HFF-Myc (cell line): Measurements from ENCODE around the gene MIS18BP1.

Experiments used
- DNase-seq: peaks from one replicate; pipeline ENCODE4 v3.0.0-alpha.2; 2011; ENCODE audit warnings: low read depth; ENCODE audit errors: extremely low read depth
- H3K4me3 ChIP-seq: replicated peaks from 2 replicates; pipeline ENCODE4 v1.5.1; 2011; ENCODE audit warnings: low read depth, mild to moderate bottlenecking, control low read depth, low read length
- TF ChIP-seq, protein P1 (sequence below): IDR thresholded peaks from 2 replicates; pipeline ENCODE4 v1.5.1; 2012; ENCODE audit warnings: mild to moderate bottlenecking, low read depth, low read length, control low read depth; ENCODE audit errors: missing control alignments

The MIS18BP1 gene

GRCh38 chr14:45194964-45195363, 58.0 kb downstream of the MIS18BP1 start:
- H3K4me3 ChIP-seq = no peak overlapping the region
- TF ChIP-seq, protein P1, sequence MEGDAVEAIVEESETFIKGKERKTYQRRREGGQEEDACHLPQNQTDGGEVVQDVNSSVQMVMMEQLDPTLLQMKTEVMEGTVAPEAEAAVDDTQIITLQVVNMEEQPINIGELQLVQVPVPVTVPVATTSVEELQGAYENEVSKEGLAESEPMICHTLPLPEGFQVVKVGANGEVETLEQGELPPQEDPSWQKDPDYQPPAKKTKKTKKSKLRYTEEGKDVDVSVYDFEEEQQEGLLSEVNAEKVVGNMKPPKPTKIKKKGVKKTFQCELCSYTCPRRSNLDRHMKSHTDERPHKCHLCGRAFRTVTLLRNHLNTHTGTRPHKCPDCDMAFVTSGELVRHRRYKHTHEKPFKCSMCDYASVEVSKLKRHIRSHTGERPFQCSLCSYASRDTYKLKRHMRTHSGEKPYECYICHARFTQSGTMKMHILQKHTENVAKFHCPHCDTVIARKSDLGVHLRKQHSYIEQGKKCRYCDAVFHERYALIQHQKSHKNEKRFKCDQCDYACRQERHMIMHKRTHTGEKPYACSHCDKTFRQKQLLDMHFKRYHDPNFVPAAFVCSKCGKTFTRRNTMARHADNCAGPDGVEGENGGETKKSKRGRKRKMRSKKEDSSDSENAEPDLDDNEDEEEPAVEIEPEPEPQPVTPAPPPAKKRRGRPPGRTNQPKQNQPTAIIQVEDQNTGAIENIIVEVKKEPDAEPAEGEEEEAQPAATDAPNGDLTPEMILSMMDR = no peak
- DNase-seq = no peak

DNA sequence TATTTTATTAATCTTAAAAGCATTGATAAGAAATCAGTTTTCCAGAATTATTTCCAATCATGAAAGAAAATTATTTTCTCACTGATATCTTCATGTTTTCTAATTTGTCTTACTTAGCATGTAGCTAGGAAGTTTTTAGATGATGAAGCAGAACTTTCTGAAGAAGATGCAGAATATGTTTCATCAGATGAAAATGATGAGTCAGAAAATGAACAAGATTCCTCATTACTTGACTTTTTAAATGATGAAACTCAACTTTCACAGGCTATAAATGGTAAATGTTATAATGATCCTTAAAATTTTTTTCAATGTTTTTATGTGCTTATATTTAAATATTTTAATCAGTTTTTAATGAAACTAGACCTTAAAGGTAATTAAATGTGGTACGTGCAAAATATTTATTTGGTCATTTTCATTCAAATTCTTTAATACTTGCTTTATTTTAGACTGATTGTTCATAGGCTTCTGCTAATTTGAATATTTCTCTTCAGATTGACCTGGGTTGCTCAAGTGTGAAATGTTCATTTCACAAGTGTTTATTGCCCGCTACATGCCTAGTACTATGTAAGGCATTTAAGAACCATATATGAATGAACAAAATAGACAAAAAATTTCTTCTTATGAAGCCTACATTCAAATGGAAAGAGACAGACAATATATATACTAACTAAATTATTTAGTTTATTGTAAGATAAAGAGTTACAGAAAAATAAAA, 67.7 kb downstream of the MIS18BP1 start:
- TF ChIP-seq, protein P1 = no peak
- no peak for DNase-seq
- no peak overlapping the region for H3K4me3 ChIP-seq

DNA sequence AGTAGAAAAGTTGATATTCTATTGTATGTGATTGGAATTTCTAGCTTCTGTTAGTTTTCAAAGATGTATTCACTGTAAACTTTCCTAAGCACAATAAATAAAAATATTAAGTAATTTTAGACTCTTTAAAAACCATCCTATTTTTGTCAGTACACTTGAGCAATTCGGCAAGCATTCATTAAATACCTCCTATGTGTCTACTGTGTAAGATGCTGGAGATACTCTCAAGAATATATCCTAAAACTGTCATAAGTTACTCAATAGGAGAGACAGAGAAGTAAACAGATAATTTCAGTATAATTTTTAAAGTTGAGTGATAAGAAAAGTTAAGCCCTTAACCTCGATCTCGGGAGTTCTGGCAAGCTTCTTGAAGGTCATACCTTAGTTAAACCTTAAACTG, 71.2 kb downstream of the MIS18BP1 start:
- DNase-seq = no peak
- H3K4me3 ChIP-seq = no peak overlapping the region
- TF ChIP-seq, protein P1 = no peak

DNA sequence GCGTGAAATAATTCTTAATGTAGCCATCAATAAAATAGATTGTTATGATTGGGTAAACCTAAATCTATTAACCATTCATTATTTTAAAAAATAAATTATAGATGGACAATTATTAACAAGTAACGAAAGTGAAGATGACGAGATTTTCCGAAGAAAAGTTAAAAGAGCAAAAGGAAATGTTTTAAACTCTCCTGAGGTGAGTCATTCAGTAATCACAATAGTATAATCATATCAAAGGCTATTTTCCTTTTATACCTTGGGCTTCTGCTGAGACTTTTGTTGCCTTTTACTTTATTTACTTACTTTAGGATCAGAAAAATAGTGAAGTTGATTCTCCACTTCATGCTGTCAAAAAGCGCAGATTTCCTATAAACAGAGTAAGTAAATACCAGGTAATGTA, 71.7 kb downstream of the MIS18BP1 start:
- no peak overlapping the region for H3K4me3 ChIP-seq
- TF ChIP-seq, protein P1 = no peak
- no peak for DNase-seq

- DNase-seq = no peak
- TF ChIP-seq, protein P1 = no peak
- H3K4me3 ChIP-seq = no peak overlapping the region
Measured at GRCh38 chr14:45177076-45177475, 75.9 kb downstream of the MIS18BP1 start.

- no peak for DNase-seq
- TF ChIP-seq, protein P1 = no peak
- H3K4me3 ChIP-seq = no peak overlapping the region
Measured at GRCh38 chr14:45169906-45170305, 83.1 kb downstream of the MIS18BP1 start.

GRCh38 chr14:45156067-45156466, 96.9 kb downstream of the MIS18BP1 start:
- TF ChIP-seq, protein P1 = no peak
- no peak for DNase-seq
- no peak overlapping the region for H3K4me3 ChIP-seq
